HFF-Myc (cell line): ENCODE results near the gene TSGA10.
A peak's percentile ranks its signal among the peaks of the same experiment; 100 is the strongest.

Experiments used
- DNase-seq: peaks from one replicate; pipeline ENCODE4 v3.0.0-alpha.2; 2011; ENCODE audit warnings: low read depth; ENCODE audit errors: extremely low read depth
- H3K4me3 ChIP-seq: replicated peaks from 2 replicates; pipeline ENCODE4 v1.5.1; 2011; ENCODE audit warnings: low read depth, mild to moderate bottlenecking, control low read depth, low read length
- CTCF ChIP-seq: IDR thresholded peaks from 2 replicates; pipeline ENCODE4 v1.5.1; 2012; ENCODE audit warnings: mild to moderate bottlenecking, low read depth, low read length, control low read depth; ENCODE audit errors: missing control alignments

Gene TSGA10

GRCh38 chr2:99188357-99188756 lies 33.6 kb upstream of the TSGA10 start:
- H3K4me3 ChIP-seq, result no peak overlapping the region
- TF ChIP-seq CTCF, result no peak
- no peak for DNase-seq

- TF ChIP-seq CTCF, result no peak
- no peak overlapping the region for H3K4me3 ChIP-seq
- no peak for DNase-seq
These were observed 32.3 kb upstream of the TSGA10 start for GRCh38 chr2:99187011-99187410.

- no peak overlapping the region for H3K4me3 ChIP-seq
- no peak for TF ChIP-seq CTCF
- DNase-seq, result no peak
These were observed 30.1 kb upstream of the TSGA10 start for GRCh38 chr2:99184811-99185210.

GRCh38 chr2:99183025-99183424 lies 28.3 kb upstream of the TSGA10 start:
- peak overlapping the region; percentile 93; the same call in 1 of the 2 replicates for H3K4me3 ChIP-seq
- no peak for TF ChIP-seq CTCF
- no peak for DNase-seq

GRCh38 chr2:99181624-99182000 lies 26.9 kb upstream of the TSGA10 start:
- peak overlapping the region; percentile 93 for H3K4me3 ChIP-seq
- no peak for DNase-seq
- no peak for TF ChIP-seq CTCF

GRCh38 chr2:99180755-99181623 lies 26.2 kb upstream of the TSGA10 start, which contains the start of the genes MITD1 and MRPL30:
Gene MITD1 (minus strand): TSS chr2:99181058. CDS start chr2:99180981, 77 bp downstream.
Gene MRPL30 (plus strand): TSS chr2:99181184. CDS start chr2:99186204, 5,020 bp downstream.
- TF ChIP-seq CTCF, result no peak
- peak; percentile 95 for DNase-seq
- H3K4me3 ChIP-seq, result peak within 1 kb of the TSS; percentile 93
